HCT116 (cell line): Measurements from ENCODE around the gene CCDC32. TPM values are rescaled to one million over a fixed set of nuclear protein-coding genes. Genes with fewer than 3 reads are reported as not detected.

ENCODE experiments used
- ATAC-seq: fragments of 200-7000 bp; cut with Tn5 transposase; 2 replicates; pipeline ENCODE4 v1.9.1; 2020; ENCODE audit warnings: mild to moderate bottlenecking, moderate library complexity
- BruUV-seq: library from RNA; stranded (reverse); fragments of 400-500 nt; replicated peaks from 2 replicates; lab custom pipeline; 2021; lab: Mats Ljungman, UMichigan
- CTCF ChIA-PET: fragments of 300-600 bp; sonication (Branson Sonifier 250); formaldehyde crosslinking; loops from one replicate; lab custom pipeline; 2021; ENCODE audit warnings: antibody characterized with exemption; lab: Charles Lee
- POLR2A ChIA-PET: fragments of 300-600, 350-600 bp; sonication (Branson Sonifier 250); formaldehyde crosslinking; loops from one replicate; lab custom pipeline; 2021; ENCODE audit warnings: antibody characterized with exemption; lab: Charles Lee
- RAD21 ChIA-PET, 2 experiments: fragments of 300-600 bp; sonication (Branson Sonifier 250); formaldehyde crosslinking; loops; one replicate each; lab custom pipeline; 2023; ENCODE audit warnings: low total read pairs in 2 of 2; ENCODE audit not compliant: uncharacterized antibody in 2 of 2, unreplicated experiment in 2 of 2, low non-redundant PET in 1 of 2; lab: Charles Lee
- DNase-seq: peaks from one replicate; pipeline ENCODE4 v3.0.0-alpha.2; 2010; ENCODE audit warnings: low read depth, low spot score
- H2AFZ ChIP-seq: fragments of 200-600 bp; shearing (Covaris generic), sonication (generic); 2 replicates; pipeline ENCODE4 v1.6.1; 2017; ENCODE audit warnings: low read depth, mixed run types, mixed read lengths, antibody characterized with exemption, low read length; ENCODE audit not compliant: poor library complexity, severe bottlenecking
- H3K27ac ChIP-seq: 2 replicates; pipeline ENCODE4 v1.5.1; 2012; ENCODE audit warnings: low read depth, low read length
- H3K27me3 ChIP-seq: fragments of 200-600 bp; sonication (generic); 2 replicates; pipeline ENCODE4 v1.6.1; 2016; ENCODE audit warnings: mixed run types, low read length, mixed read lengths; ENCODE audit not compliant: insufficient read depth
- H3K36me3 ChIP-seq, 2 experiments: fragments of 200-500 bp in 1 of 2; fragments of 200-600 bp in 1 of 2; sonication (Bioruptor generic) in 1 of 2; sonication (generic) in 1 of 2; 2 replicates each; pipeline versions ENCODE4 v1.5.1 to v1.6.1; 2014 to 2016; ENCODE audit warnings: low read length in 2 of 2, inconsistent platforms in 1 of 2, mixed read lengths in 1 of 2, mixed run types in 1 of 2; ENCODE audit not compliant: insufficient read depth in 2 of 2, control insufficient read depth in 1 of 2
- H3K4me1 ChIP-seq, 2 experiments: fragments of 200-600 bp in 1 of 2; sonication (generic) in 1 of 2; 2 replicates each; pipeline versions ENCODE4 v1.5.1 to v1.6.1; 2012 to 2017; ENCODE audit warnings: low read length in 2 of 2, inconsistent platforms in 1 of 2, mild to moderate bottlenecking in 1 of 2, mixed read lengths in 1 of 2, mixed run types in 1 of 2, moderate library complexity in 1 of 2; ENCODE audit not compliant: insufficient read depth in 2 of 2, control insufficient read depth in 1 of 2
- H3K4me2 ChIP-seq: fragments of 200-600 bp; sonication (generic); 2 replicates; pipeline ENCODE4 v1.6.1; 2017; ENCODE audit warnings: mixed run types, low read length, mixed read lengths
- H3K4me3 ChIP-seq, 2 experiments: fragments of 200-600 bp in 1 of 2; sonication (generic) in 1 of 2; replicated peaks in 1 of 2; 2 replicates each; pipeline ENCODE4 v1.5.1; 2011 to 2016; ENCODE audit warnings: low read length in 2 of 2, control low read depth in 1 of 2, low read depth in 1 of 2, mild to moderate bottlenecking in 1 of 2, mixed read lengths in 1 of 2, mixed run types in 1 of 2
- H3K79me2 ChIP-seq: fragments of 200-600 bp; sonication (generic); 2 replicates; pipeline ENCODE4 v1.6.1; 2017; ENCODE audit warnings: mild to moderate bottlenecking, mixed run types, low read length, moderate library complexity, mixed read lengths; ENCODE audit not compliant: insufficient read depth
- H3K9ac ChIP-seq: fragments of 200-600 bp; sonication (generic); 2 replicates; pipeline ENCODE4 v1.6.1; 2016; ENCODE audit warnings: low read length, mixed read lengths
- H3K9me2 ChIP-seq: fragments of 200-600 bp; sonication (generic), shearing (Covaris generic); 2 replicates; pipeline ENCODE4 v1.6.1; 2017; ENCODE audit warnings: mixed run types, mild to moderate bottlenecking, moderate library complexity; ENCODE audit not compliant: insufficient read depth
- H3K9me3 ChIP-seq, 2 experiments: fragments of 200-500 bp in 1 of 2; fragments of 200-600 bp in 1 of 2; sonication (Bioruptor generic) in 1 of 2; sonication (generic) in 1 of 2; 2 replicates each; pipeline ENCODE4 v1.6.1; 2014 to 2017; ENCODE audit warnings: low read length in 2 of 2, mixed read lengths in 2 of 2, inconsistent platforms in 1 of 2, low read depth in 1 of 2, mild to moderate bottlenecking in 1 of 2, mixed run types in 1 of 2, moderate library complexity in 1 of 2; ENCODE audit not compliant: control insufficient read depth in 1 of 2, insufficient read depth in 1 of 2
- H4K20me1 ChIP-seq: fragments of 200-600 bp; sonication (generic), shearing (Covaris generic); 2 replicates; pipeline ENCODE4 v1.6.1; 2017; ENCODE audit warnings: mixed run types, mild to moderate bottlenecking, moderate library complexity; ENCODE audit not compliant: insufficient read depth
- ATF3 ChIP-seq: IDR thresholded peaks from 2 replicates; pipeline ENCODE4 v1.6.1; 2012
- CBX3 ChIP-seq: IDR thresholded peaks from 2 replicates; pipeline ENCODE4 v1.6.1; 2012; ENCODE audit warnings: low read depth
- CEBPB ChIP-seq: IDR thresholded peaks from 2 replicates; pipeline ENCODE4 v1.6.1; 2012; ENCODE audit warnings: low read depth
- ELF1 ChIP-seq: IDR thresholded peaks from 2 replicates; pipeline ENCODE4 v1.6.1; 2012; ENCODE audit warnings: low read depth, borderline replicate concordance
- EZH2 ChIP-seq: fragments of 200-600 bp; sonication (generic); IDR thresholded peaks from 2 replicates; pipeline ENCODE4 v1.6.1; 2017; ENCODE audit warnings: antibody characterized with exemption, mixed run types
- FOSL1 ChIP-seq: IDR thresholded peaks from 2 replicates; pipeline ENCODE4 v1.6.1; 2012; ENCODE audit warnings: low read depth
- JUND ChIP-seq: IDR thresholded peaks from 2 replicates; pipeline ENCODE4 v1.6.1; 2012
- POLR2AphosphoS5 ChIP-seq: IDR thresholded peaks from 2 replicates; pipeline ENCODE4 v1.6.1; 2011; ENCODE audit warnings: mild to moderate bottlenecking, low read depth, low read length, moderate library complexity
- REST ChIP-seq: IDR thresholded peaks from 2 replicates; pipeline ENCODE4 v1.6.1; 2012; ENCODE audit warnings: low read depth
- SP1 ChIP-seq: IDR thresholded peaks from 2 replicates; pipeline ENCODE4 v1.6.1; 2012; ENCODE audit warnings: low read depth
- SRF ChIP-seq: IDR thresholded peaks from 2 replicates; pipeline ENCODE4 v1.6.1; 2012; ENCODE audit warnings: low read depth
- TCF7L2 ChIP-seq: IDR thresholded peaks from 2 replicates; pipeline ENCODE4 v1.7.0; 2011; ENCODE audit warnings: borderline replicate concordance, inconsistent platforms; ENCODE audit not compliant: insufficient read depth, insufficient read length; ENCODE audit errors: extremely low read depth
- intact Hi-C: fragments of 100-400 bp; cut with micrococcal nuclease; formaldehyde crosslinking; loops from 2 replicates; pipeline ENCODE4 v1.10.0; 2022
- total RNA-seq: library from RNA; stranded (reverse); gene quantifications from one replicate; pipeline ENCODE4 v1.2.1, GENCODE V29; 2021; ENCODE audit not compliant: unreplicated experiment

Gene CCDC32
- total RNA-seq, 1 experiment from 2014 or later, result 18.6 TPM

GRCh38 chr15:40513609-40514008 is 51.2 kb downstream of the CCDC32 start:
- ATAC-seq, result no peak
- Histone ChIP-seq H3K9me3 (no peaks in the 10 kb centered on the region), H3K27ac (no peak overlapping the region)
- ChIA-PET RAD21 (no interaction called here), CTCF (no interaction called here)
- no peak for TF ChIP-seq ELF1
- TF ChIP-seq ATF3, result no peak
- no peak for TF ChIP-seq JUND
- no peak for TF ChIP-seq POLR2AphosphoS5
- TF ChIP-seq EZH2, result no peak
- no peak for TF ChIP-seq CBX3
- TF ChIP-seq SP1, result no peak
- TF ChIP-seq, all 23 proteins: peak for 0
- Histone ChIP-seq H3K4me3 (no peak overlapping the region), H3K36me3 (no peaks in the 10 kb centered on the region), H3K4me1 (peaks cover 12 to 17% of the 10 kb centered on the region in 2 experiments), H3K79me2 (no peaks in the 10 kb centered on the region), H3K4me2 (no peak overlapping the region), H2AFZ (no peak overlapping the region), H4K20me1 (no peaks in the 10 kb centered on the region), H3K9me2 (no peaks in the 10 kb centered on the region), H3K27me3 (no peaks in the 10 kb centered on the region), H3K9ac (no peak overlapping the region)
- intact Hi-C loops, result no loop called here
- no TSS peak for BruUV-seq
- DNase-seq, result no peak
- POLR2A ChIA-PET, result no interaction called here

GRCh38 chr15:40512440-40512839 is 52.4 kb downstream of the CCDC32 start:
- no peaks in the 10 kb centered on the region for H3K9me2 ChIP-seq
- peaks cover 12 to 19% of the 10 kb centered on the region in 2 experiments for H3K4me1 ChIP-seq
- peak overlapping the region in 1 of 2 experiments; percentile 56; a peak in 3 of 4 replicates for H3K4me3 ChIP-seq
- no peaks in the 10 kb centered on the region for H4K20me1 ChIP-seq
- H3K27me3 ChIP-seq, result no peaks in the 10 kb centered on the region
- ATAC-seq (no peak), DNase-seq (no peak)
- H3K36me3 ChIP-seq, result no peaks in the 10 kb centered on the region
- H3K27ac ChIP-seq, result no peak overlapping the region
- H3K9me3 ChIP-seq, result no peaks in the 10 kb centered on the region
- ChIA-PET POLR2A (no interaction called here), RAD21 (no interaction called here), CTCF (no interaction called here)
- no peak overlapping the region for H3K9ac ChIP-seq
- H3K79me2 ChIP-seq, result no peaks in the 10 kb centered on the region
- no peak for TF ChIP-seq POLR2AphosphoS5
- TF ChIP-seq TCF7L2, result no peak
- no peak for TF ChIP-seq CEBPB
- TF ChIP-seq REST, result no peak
- no peak for TF ChIP-seq SRF
- TF ChIP-seq FOSL1, result no peak
- H3K4me2 ChIP-seq, result peak overlapping the region; percentile 88
- no TSS peak for BruUV-seq
- H2AFZ ChIP-seq, result no peak overlapping the region
- intact Hi-C loops, result no loop called here
